Kidney epithelial cell (primary cell): ENCODE results near the gene TNIP3. TPM values are rescaled to one million over a fixed set of nuclear protein-coding genes. Genes with fewer than 3 reads are reported as not detected.
A peak's percentile ranks its signal among the peaks of the same experiment; 100 is the strongest.

Experiments used
- DNase-seq: peaks from one replicate; pipeline ENCODE4 v3.0.0-alpha.2; 2010; ENCODE audit warnings: low read depth
- H3K27me3 ChIP-seq: 2 replicates; pipeline ENCODE4 v1.6.0; 2011; ENCODE audit warnings: low read length; ENCODE audit not compliant: control insufficient read depth, insufficient read depth
- H3K36me3 ChIP-seq: 2 replicates; pipeline ENCODE4 v1.5.1; 2011; ENCODE audit warnings: low read length; ENCODE audit not compliant: control insufficient read depth, insufficient read depth
- H3K4me3 ChIP-seq: 2 replicates; pipeline ENCODE4 v1.5.1; 2011; ENCODE audit warnings: low read depth, mild to moderate bottlenecking, control low read depth, low read length
- total RNA-seq: library from RNA; depleted of rRNA; stranded (reverse); fragments of >200 nt; gene quantifications from 2 replicates; pipeline ENCODE4 v1.2.3, GENCODE V29; 2015
- TF ChIP-seq, protein P1 (sequence below): IDR thresholded peaks from 2 replicates; pipeline ENCODE4 v1.5.1; 2011; ENCODE audit warnings: mild to moderate bottlenecking, moderate library complexity, low read length, control low read depth, inconsistent platforms; ENCODE audit not compliant: insufficient read depth, poor library complexity, severe bottlenecking

The TNIP3 gene
- total RNA-seq, 1 donor from 2014 or later = 1.1 TPM

DNA sequence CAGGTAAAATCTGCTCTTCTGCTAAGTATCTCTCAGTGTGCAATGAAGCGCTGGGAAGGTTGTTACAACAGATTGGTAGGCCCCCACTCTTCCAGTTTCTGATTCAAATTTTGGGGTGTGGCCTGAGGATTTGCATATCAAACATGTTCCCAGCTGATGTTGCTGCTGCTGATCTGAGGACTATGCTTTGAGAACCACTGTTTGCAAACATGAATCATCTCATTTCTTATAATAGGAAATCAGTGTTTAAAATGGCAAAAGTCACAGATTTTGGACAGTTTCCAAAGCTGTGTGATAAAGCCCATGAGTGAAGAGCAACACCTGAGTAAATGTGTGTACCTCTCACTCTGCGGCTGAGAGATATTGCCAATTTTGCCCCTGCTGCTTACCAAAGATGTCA, 55.6 kb downstream of the TNIP3 start:
- TF ChIP-seq, protein P1, sequence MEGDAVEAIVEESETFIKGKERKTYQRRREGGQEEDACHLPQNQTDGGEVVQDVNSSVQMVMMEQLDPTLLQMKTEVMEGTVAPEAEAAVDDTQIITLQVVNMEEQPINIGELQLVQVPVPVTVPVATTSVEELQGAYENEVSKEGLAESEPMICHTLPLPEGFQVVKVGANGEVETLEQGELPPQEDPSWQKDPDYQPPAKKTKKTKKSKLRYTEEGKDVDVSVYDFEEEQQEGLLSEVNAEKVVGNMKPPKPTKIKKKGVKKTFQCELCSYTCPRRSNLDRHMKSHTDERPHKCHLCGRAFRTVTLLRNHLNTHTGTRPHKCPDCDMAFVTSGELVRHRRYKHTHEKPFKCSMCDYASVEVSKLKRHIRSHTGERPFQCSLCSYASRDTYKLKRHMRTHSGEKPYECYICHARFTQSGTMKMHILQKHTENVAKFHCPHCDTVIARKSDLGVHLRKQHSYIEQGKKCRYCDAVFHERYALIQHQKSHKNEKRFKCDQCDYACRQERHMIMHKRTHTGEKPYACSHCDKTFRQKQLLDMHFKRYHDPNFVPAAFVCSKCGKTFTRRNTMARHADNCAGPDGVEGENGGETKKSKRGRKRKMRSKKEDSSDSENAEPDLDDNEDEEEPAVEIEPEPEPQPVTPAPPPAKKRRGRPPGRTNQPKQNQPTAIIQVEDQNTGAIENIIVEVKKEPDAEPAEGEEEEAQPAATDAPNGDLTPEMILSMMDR = no peak
- Histone ChIP-seq H3K27me3 (no peaks in the 10 kb centered on the region), H3K4me3 (no peak overlapping the region), H3K36me3 (no peaks in the 10 kb centered on the region)
- DNase-seq = no peak

DNA sequence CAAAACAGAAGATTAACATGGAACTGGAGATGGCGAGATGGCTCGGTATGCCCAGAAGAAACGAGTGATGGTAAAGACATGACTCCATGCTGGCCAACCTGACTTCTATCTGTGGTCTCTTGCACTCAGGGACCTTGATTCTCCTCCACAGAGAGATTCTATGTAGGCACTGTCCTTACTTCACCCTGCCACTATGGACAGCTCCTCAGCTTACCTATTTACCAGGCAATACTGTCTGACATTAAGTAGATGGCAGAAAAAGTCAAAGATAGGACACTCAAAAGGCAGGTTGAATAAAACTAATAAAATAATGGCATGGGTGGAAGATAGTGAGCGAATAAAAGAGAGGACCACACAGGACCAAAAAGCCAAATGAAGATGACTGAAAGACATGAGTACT, 56.6 kb downstream of the TNIP3 start:
- Histone ChIP-seq H3K36me3 (no peaks in the 10 kb centered on the region), H3K27me3 (no peaks in the 10 kb centered on the region), H3K4me3 (no peak overlapping the region)
- no peak for DNase-seq
- TF ChIP-seq, protein P1 = no peak

DNA sequence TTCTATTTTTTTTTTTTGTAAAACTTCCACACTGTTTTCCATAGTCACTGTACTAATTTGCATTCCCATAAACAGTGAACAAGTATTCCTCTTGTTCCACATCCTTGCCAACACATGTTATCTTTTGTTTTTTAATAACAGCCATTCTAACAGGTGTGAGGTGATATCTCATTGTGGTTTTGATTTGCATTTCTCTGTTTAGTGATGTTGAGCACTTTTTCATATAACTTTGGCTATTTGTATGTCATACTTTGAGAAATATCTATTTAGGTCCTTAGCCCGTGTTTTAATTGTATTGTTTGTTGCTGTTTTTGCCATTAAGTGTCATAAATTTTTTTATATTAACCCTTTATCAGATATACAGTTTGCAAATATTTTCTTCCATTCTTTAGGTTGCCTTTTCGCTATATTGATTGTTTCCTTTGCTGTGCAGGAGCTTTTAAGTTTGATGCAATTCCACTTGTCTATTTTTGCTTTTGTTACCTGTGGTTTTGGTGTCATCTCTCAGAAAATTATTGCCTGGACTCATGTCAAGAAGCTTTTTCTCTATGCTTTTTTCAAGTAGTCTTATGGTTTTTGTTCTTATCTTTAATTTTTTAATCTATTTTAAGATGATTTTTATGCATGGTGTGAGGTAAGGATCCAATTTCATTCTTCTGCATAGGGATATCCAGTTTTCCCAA, 63.9 kb downstream of the TNIP3 start:
- no peak overlapping the region for H3K4me3 ChIP-seq
- TF ChIP-seq, protein P1 = no peak
- no peaks in the 10 kb centered on the region for H3K36me3 ChIP-seq

DNA sequence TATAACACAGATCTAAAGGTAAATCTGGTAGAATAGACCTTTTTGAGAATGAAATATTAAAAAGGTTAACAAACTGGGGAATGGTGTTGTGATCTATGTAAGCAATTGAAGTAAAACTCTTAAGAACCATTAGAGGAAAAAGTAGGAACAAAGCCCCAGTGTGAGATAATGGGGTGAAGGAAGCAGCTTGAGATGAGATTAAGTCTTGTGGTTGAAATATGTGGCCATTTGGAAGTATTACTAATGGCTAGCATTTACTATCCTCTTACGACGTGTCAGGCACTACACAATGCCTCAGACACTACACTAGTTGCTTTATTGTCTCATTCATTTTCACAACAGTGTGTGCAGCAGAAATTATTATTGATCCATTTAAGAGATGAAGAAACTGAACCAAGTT, 65.9 kb downstream of the TNIP3 start:
- Histone ChIP-seq H3K36me3 (no peaks in the 10 kb centered on the region), H3K27me3 (no peaks in the 10 kb centered on the region), H3K4me3 (no peak overlapping the region)
- TF ChIP-seq, protein P1 = no peak
- no peak for DNase-seq

More for the DNA sequence above, 63.9 kb downstream of the TNIP3 start:
- H3K27me3 ChIP-seq = no peaks in the 10 kb centered on the region
- DNase-seq = no peak

DNA sequence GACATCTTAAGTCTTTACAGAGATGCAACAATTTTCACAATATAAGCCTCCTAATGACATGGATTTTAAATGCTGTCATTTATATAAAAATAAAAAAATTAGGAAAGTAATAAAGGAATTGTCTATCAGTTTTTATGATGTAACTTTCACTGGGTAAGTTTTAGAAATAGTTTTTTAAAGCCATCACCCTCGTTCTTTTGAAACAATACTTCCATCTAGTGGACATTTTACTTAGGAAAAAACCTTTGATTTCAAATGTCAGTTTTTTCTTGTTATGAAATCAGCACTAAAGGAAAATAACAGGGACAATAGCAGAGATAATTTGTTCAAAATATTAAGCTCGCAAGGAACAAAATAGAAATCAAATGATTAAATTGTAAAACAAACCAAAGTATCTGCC, 67.5 kb downstream of the TNIP3 start:
- DNase-seq = peak; percentile 7
- TF ChIP-seq, protein P1 = peak; percentile 31
- H3K4me3 ChIP-seq = no peak overlapping the region

DNA sequence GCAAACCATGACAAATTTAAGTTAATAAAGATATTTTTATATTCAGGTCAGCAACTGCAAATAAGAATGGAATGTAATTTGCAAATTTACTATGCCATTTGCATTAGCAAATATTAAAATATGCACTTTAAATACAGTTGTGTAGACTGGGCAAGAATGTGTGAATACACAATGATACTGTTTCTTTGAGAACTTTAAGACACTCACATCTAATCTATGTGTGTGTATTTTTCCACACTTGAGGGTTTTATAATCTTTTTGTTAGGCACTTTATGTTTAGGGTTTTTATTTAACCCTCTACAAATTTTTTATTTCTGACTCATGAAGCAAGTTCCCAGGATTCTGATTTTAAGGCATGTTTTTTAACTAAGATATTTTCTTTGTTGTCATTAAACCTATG, 67.9 kb downstream of the TNIP3 start:
- TF ChIP-seq, protein P1 = no peak
- no peaks in the 10 kb centered on the region for H3K36me3 ChIP-seq
- H3K4me3 ChIP-seq = no peak overlapping the region

More for the DNA sequence above, 67.5 kb downstream of the TNIP3 start:
- no peaks in the 10 kb centered on the region for H3K27me3 ChIP-seq
- H3K36me3 ChIP-seq = no peaks in the 10 kb centered on the region

More for the DNA sequence above, 67.9 kb downstream of the TNIP3 start:
- H3K27me3 ChIP-seq = no peaks in the 10 kb centered on the region
- no peak for DNase-seq
